HG03457 (cell line): Measurements from ENCODE around the gene NAALADL2.
"Not testable (repeated sequence)": the region's sequence is repeated elsewhere in the genome, so short reads cannot be mapped to it uniquely, and the experiment has no call there.

Source experiments
- ATAC-seq: cut with Tn5 transposase; IDR thresholded peaks from one replicate; pipeline ENCODE4 v1.9.1; 2021; ENCODE audit warnings: moderate number of reproducible peaks; ENCODE audit not compliant: unreplicated experiment

Gene NAALADL2

DNA sequence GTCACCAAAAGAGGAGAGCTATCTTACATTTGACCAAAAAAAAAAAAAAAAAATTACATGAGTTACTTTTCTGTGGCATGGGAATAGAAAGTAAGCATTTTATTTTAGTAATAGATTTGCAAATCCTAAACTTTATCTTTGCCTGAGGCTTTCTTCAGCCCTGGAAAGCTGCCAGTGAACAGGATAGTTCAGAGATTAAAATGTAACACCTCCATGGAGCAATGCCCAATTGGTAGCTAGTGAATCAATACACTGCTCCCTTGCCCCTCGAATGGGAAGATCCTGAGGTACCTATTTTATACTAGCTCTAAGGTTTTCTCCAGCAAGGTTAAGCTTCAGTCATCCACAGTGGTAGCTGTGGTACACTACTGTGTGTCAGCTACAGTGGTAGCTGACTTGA lies 867.1 kb downstream of the NAALADL2 start:
- no peak for ATAC-seq

DNA sequence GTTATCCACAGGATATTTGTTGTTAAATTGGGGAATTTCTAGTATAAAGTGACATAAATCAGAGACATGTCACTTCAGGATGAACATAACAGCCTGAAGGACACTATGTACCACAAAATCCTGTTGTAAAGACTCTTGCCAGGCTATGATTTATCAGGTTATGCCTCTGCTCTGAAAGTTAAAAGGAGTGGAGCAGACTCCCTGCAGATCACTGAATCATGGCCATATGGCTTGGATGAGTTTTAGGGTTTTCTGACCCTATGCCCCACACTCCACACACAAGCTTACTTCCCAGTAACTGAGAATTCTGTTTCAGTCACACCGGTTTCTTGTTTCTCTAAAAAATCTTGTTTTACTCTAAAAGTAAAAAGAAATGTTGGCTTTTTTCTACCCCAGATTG lies 869.4 kb downstream of the NAALADL2 start:
- ATAC-seq, result no peak

DNA sequence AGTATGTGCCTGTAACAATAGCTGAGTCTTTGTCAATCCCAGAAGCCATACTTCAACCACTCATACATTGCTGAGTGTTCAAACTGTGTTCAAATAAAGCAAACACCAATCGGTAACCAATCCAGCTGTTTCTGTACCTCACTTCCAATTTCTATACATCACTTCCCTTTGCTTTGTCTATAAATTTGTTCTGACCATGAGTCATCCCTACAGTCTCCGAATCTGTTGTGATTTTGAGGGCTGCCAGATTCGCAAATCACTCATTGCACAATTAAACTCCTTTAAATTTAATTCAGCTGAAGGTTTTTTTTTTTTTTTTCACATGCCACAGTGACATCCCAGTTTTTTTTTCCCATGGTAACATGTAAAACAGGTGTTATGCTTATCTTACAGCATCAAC lies 870.3 kb downstream of the NAALADL2 start:
- no peak for ATAC-seq

DNA sequence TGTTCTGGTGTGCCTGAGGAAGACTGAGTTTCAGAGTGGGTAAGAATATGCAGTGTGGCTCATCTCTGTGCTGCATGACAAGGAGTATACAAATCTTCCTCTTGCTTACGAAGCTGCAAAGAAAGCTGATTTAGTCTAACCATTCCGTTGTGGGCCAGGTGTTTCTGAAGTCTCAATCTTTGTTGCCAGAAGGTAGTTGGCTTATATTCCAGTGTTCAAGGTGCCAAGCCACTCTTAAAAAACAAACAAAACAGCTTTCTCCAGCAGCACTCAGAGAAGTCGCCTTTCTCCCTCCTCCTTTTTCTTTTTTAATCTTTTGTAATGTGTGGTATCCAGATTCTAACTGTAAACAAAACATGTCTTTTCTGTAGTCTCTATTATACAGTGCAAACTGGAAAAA lies 872.4 kb downstream of the NAALADL2 start:
- no peak for ATAC-seq

GRCh38 chr3:175732017-175732416 lies 872.9 kb downstream of the NAALADL2 start:
- ATAC-seq, result no peak

GRCh38 chr3:175735866-175736265 lies 876.7 kb downstream of the NAALADL2 start:
- ATAC-seq, result no peak

GRCh38 chr3:175737646-175738572 lies 878.8 kb downstream of the NAALADL2 start:
- ATAC-seq, result no peak

DNA sequence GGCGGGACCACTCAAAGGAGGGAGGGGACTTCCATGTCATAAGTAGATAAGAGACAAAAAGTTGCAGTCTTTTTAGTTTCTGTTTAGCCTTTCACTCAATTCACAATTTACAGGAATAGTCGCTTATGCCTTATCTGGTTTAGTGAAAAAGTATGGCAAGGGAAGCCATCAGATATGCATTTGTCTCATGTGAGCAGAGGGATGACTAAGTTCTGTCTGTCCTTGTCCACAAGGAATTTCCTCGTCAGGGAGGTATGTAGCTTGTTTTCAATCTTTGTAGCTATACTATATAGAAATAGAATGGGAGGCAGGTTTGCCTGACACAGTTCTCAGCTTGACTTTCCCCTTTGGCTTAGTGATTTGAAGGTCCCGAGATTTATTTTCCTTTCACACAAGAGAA lies 882.8 kb downstream of the NAALADL2 start:
- ATAC-seq, result no peak

- ATAC-seq, result no peak
Measured at GRCh38 chr3:175743733-175744400, 884.7 kb downstream of the NAALADL2 start.

- no peak for ATAC-seq
Measured at GRCh38 chr3:175746308-175746707, 887.2 kb downstream of the NAALADL2 start.

GRCh38 chr3:175748087-175748730 lies 889.1 kb downstream of the NAALADL2 start:
- ATAC-seq, result no peak

DNA sequence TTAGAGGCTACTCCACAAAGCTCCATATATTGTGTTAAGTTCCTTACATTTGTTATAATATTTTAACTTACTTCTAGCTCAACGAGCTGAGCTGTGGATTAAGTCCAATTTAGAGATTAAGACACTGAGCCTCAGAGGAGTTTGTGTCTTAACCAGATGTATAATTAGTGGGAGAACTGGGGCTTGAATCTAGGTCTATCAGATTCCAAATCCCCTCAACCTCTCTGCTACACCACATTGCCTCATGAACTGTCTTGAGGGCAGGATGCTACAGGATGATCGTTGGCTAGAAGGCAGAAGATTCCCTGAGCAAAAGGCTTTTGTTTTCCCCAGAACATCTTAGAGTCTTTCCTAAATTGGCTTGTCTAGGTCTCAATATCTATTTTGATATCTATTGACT lies 890.8 kb downstream of the NAALADL2 start:
- no peak for ATAC-seq

DNA sequence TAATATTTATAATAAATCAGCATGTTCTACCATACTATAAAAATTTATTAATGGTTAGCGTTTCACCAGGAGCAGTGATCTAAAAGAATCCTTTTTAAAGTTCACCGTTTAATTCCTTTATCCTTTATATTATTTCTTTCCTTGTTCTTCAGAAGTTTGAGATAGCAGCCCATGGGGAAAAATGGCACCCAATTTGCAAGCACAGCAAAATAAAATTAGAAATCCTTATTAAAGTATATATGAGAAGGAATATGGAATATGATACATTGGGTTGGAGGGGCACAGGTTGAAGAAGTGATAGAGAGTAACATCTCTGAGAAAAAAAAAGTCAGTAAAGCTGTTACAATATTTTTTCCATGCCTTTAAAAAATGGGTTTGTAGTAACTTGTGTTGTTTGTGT lies 892.0 kb downstream of the NAALADL2 start:
- ATAC-seq, result no peak

DNA sequence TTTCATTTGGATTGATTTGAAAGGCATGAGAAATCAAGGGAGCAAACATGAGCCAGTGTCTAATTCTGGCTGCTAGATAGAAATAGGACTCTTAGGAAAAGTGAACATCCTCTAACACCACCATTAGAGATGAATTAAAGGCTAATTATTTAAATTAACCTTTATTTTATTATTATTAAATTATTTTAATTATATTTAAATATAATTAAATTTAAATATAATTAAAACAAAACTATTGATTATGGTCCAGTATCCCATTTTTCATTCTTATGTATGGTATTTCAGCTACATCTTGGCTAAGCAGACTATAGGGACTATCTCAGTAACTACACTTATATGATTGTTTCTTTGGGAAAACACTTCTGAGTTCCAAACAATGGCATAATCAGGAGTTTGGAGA lies 904.8 kb downstream of the NAALADL2 start:
- no peak for ATAC-seq

- ATAC-seq, result no peak
Measured at GRCh38 chr3:175764722-175765121, 905.6 kb downstream of the NAALADL2 start.

- ATAC-seq, result no peak
Measured at GRCh38 chr3:175770426-175770825, 911.3 kb downstream of the NAALADL2 start.

DNA sequence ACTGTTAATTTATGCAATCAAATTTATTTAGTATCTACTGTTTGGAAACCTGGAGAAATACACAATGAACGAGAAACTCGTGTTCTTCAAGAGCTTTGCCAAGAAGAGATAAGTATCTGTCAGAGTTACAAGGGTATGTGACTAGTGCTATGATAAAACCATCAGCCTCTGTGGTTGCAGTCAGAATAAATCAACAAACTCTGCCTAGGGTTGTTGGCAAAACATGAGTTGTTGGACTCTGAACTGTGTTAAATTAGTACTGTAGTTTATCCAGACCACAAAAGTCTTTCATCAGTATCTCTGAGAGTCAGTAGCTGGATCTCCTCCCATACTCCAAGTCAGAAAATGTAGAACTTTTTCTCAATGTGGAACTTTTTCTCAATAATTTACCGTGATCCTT lies 918.4 kb downstream of the NAALADL2 start:
- ATAC-seq, result no peak

DNA sequence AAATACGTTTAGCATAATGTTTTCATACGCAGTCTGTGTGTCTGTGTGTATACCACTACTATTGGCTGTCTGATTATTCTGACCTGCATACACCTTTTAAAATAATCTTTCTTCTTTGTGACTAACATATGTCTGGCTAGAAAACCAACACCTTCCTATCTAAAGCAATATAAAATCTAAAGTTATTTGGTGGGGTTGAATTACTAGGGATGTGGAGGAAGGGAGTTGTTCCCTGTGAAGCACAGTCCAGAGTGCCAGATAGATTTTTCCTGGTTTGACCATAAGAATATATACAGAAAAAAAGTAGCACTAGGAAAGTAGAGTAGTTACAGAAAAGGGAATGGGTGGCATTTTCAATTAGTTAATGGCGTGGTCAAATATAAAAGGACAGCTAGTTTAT lies 918.8 kb downstream of the NAALADL2 start:
- no peak for ATAC-seq

DNA sequence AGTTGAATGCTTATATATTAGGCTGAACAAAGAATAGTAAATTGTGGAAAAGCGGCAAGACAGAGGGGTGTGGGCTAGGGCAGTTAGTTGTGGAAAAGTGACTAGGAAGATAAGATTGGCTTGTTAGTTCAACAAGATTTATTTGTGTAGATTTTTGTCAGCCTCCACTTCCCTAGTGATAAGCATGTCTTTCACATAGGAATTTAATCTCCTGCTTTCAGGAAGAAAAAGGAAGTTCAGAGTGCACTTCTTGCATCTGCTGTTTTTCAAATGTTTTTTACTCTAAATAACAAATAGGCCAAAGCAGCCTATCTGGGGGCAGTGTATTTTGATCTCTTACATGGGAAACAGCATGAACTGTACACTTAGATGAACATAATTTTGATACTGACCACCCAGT lies 919.9 kb downstream of the NAALADL2 start:
- ATAC-seq, result no peak

DNA sequence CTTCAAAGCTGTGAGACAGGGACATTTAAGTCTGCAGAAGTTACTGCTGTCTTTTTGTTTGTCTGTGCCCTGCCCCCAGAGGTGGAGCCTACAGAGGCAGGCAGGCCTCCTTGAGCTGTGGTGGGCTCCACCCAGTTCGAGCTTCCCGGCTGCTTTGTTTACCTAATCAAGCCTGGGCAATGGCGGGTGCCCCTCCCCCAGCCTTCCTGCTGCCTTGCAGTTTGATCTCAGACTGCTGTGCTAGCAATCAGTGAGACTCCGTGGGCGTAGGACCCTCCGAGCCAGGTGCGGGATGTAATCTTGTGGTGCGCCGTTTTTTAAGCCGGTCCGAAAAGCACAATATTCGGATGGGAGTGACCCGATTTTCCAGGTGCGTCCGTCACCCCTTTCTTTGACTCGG lies 928.0 kb downstream of the NAALADL2 start:
- not testable (repeated sequence) for ATAC-seq

DNA sequence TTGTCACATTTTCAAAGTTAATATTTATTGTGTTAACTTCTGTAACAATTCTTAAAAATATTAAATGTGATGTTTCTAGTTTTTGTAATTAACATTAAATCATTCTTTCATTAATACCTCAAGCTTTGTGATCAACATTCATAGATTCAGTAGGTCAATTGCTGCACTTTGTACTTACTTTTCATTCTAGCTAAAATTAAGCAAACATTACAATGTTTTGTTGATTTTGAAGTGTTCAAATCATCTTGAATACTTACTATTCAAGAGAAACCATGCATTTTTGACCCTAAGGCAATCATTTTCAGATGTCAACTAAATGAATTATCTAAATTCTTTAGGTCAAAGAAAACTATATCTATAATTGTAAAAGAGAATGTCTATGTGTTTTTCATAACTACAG lies 933.1 kb downstream of the NAALADL2 start:
- ATAC-seq, result no peak

GRCh38 chr3:175798326-175798725 lies 939.2 kb downstream of the NAALADL2 start:
- no peak for ATAC-seq
